Keratinocyte (primary cell): ENCODE results near the gene SH3BP5.

Experiments used
- EZH2 ChIP-seq: IDR thresholded peaks from one replicate; pipeline ENCODE4 v1.6.1; 2012; ENCODE audit warnings: inconsistent platforms, mild to moderate bottlenecking, low read length, moderate library complexity
- TF ChIP-seq, protein P1 (sequence below), 3 experiments: IDR thresholded peaks in 1 of 3; conservative IDR thresholded peaks in 1 of 3; optimal IDR thresholded peaks in 1 of 3; 2 replicates in 2 of 3; 3 replicates in 1 of 3; pipeline versions ENCODE3 to v1.5.1; 2011; ENCODE audit warnings: low read length in 3 of 3, mild to moderate bottlenecking in 3 of 3, moderate library complexity in 2 of 3, control low read depth in 1 of 3, inconsistent platforms in 1 of 3; ENCODE audit not compliant: insufficient read depth in 2 of 3; ENCODE audit errors: extremely low read depth in 1 of 3

DNA sequence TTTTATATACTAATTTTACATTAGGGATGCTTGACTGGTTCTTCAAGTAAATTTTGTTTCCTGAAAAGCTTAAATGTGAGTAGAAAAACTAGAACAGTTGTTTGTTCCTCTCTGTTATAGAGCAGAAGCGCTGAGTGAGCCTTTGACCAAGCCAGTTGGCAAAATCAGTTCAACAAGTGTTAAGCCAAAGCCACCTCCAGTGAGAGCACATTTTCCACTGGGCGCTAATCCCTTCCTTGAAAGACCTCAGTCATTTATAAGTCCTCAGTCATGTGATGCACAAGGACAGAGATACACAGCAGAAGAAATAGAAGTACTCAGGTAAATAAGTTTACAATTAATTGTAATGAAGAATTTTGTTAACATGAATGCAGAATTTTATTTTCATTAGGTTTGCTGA lies 111.7 kb downstream of the SH3BP5 start:
- TF ChIP-seq EZH2: no peak
- TF ChIP-seq, protein P1, sequence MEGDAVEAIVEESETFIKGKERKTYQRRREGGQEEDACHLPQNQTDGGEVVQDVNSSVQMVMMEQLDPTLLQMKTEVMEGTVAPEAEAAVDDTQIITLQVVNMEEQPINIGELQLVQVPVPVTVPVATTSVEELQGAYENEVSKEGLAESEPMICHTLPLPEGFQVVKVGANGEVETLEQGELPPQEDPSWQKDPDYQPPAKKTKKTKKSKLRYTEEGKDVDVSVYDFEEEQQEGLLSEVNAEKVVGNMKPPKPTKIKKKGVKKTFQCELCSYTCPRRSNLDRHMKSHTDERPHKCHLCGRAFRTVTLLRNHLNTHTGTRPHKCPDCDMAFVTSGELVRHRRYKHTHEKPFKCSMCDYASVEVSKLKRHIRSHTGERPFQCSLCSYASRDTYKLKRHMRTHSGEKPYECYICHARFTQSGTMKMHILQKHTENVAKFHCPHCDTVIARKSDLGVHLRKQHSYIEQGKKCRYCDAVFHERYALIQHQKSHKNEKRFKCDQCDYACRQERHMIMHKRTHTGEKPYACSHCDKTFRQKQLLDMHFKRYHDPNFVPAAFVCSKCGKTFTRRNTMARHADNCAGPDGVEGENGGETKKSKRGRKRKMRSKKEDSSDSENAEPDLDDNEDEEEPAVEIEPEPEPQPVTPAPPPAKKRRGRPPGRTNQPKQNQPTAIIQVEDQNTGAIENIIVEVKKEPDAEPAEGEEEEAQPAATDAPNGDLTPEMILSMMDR (optimal IDR thresholded peaks at IDR 0.05 in 1 of 3, IDR thresholded peaks at IDR 0.05 in 1 of 3, conservative IDR thresholded peaks at IDR 0.05 in 1 of 3; ENCODE audit: extremely low read depth in 1 of 3, insufficient read depth in 2 of 3, low read length in 3 of 3): no peak
